LHCN-M2 (cell line): Measurements from ENCODE around the gene DENND2A. TPM values are rescaled to one million over a fixed set of nuclear protein-coding genes. Genes with fewer than 3 reads are reported as not detected.
"Not testable (repeated sequence)": the region's sequence is repeated elsewhere in the genome, so short reads cannot be mapped to it uniquely, and the experiment has no call there.

Experiments used
- DNase-seq: peaks from one replicate; pipeline ENCODE4 v3.0.0-alpha.2; 2012; ENCODE audit warnings: low read depth
- total RNA-seq: library from RNA; depleted of rRNA; stranded (reverse); fragments of >200 nt; gene quantifications from 2 replicates; pipeline ENCODE4 v1.2.3, GENCODE V29; 2014

Gene DENND2A
- total RNA-seq, 1 experiment from 2014 or later, result not detected

DNA sequence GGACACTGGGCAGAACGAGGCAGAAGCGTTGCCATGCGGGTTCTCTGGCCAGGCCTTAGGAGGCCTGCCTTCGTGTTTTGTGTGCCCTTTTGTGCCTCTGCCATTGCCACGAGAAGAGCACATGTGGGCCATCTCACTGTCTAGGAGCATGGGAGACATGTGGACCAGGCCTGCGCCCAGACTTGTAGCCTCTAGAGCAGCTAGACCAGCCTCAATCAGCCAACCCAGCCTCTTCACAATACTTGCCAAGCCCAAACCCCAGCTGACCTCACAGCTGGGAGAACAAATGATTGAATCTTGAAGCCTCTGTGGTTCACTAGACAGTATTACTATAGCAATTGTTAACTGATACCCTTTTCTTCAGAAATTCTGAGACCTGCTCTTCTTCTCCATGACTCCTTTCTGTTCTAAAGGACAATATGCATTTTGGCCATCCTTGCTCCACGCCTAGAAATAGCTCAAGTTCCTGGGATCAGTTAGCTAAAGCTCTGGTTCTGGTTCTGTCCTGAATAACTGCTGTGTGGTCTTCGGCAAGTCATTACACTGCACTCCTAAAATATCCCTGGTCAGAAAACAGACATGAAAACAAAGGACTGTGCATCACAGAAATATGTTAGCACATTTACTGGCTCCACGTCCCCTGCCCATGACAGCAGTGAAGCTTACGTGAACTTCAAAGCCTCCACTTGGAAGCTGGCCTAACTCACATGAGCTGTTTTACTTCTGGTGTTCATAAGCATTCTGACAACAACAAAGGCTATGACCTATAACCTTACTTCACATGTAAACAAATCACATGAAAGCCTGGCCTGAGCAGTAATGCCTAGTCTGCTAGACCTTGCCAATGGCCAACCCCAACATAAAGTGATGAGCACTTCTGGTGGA lies 89.0 kb downstream of the DENND2A start:
- DNase-seq, result no peak

DNA sequence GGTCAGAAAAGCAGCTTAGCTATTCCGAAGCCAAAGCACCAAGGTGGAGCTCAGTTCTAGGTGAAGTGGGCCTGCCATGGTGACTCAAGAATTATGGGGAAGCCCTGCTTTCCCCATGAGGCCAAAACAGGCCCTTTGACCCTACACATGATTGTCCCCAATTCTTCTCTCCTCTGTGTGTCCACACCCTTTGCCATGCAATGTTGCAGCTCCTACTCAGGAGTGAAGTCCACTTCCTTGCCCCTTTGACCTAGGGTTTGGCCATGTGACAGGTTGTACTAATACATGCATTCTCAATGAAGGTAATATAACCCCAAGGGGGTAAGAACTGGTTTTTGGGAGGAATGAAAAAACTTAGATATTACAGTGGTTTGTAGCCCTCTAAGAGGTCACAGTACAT lies 93.7 kb downstream of the DENND2A start:
- no peak for DNase-seq

DNA sequence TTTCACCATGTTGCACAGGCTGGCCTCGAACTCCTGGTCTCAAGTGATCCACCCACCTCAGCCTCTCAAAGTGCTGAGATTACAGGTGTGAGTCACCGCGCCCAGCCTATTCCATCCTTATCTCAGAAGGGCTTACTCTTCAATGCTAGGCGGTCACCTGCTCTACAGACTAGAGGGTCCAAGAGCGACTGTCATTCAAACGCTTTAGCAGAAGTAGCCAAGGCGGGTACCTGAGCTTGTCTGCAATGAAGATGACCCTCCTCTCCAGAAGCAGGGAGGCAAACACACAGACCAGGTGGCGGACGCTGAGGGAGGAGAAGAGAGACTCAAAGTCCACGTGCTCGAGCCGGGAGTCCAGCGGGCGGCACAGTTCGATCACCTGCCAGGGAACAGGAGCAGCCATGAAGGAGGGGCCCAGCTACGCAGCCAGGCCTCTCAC lies 96.2 kb downstream of the DENND2A start:
- no peak for DNase-seq

DNA sequence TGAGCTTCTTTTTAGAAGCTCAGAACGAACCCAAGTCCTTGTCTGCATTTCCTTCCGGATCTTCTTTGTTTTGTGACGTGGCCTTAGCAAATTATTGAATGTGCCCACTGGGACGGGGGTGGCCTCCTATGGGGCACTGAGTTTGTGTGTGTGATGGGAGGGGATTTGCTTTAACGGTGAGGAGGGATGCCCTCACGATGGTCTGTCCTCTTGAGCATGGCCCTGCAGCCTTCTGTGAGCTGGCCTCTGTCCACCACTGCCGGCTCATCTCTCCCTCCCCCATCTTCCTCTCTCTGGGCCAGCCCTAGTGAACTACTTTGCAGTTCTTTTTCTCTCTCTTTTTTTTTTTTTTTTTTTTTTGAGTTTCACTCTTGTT lies 98.4 kb downstream of the DENND2A start:
- DNase-seq, result no peak

DNA sequence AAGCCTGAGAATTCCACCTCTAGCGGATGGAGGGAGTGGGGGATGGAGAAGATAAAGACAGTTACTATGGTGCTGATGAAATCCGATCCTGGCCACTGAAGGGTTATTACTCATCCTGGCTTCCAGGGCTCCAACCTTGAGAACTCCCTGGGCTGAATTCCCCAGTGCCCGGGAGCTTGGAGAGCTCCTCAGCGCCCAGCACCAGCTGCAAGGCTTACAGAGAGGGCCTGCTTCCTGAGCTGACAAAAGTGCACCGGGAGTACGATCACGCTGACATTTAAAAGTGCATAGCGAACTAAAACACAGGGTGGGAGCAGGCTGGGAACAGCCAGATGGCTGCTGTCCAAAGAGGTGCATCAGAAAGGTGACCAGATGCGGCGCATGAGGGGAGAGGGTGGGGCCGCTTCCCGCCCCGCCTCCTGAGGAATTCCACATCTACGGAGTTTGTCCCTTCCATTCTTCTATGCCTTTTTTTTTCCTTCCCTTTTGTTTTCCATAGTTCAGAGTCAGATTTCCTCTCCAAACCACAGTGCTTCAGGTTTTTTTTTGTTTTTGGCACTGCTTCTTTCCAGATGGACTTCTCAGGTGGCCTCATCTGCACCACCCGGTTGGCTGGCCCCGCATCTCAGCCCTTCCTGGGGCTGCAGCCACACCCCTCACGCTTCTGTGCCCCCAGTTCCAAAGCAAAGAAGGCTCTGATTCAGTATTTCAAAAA lies 98.9 kb downstream of the DENND2A start:
- DNase-seq, result peak; percentile 94

DNA sequence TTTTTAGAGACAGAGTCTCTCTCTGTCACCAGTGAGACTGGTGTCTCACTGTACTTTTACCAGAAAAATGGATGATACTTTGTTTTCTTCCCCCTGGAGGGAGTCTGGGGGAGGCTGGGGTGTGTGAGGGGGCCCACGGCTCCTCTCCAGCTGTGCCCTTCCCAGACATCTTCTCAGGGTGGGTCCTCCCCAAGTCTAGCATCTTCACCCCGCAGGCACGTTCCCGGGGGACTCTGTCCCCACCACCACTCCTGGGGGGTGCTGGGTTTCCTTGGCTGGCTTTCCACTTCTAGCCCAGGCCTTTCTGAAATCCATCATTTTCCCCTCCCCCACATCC lies 99.5 kb downstream of the DENND2A start:
- no peak for DNase-seq

DNA sequence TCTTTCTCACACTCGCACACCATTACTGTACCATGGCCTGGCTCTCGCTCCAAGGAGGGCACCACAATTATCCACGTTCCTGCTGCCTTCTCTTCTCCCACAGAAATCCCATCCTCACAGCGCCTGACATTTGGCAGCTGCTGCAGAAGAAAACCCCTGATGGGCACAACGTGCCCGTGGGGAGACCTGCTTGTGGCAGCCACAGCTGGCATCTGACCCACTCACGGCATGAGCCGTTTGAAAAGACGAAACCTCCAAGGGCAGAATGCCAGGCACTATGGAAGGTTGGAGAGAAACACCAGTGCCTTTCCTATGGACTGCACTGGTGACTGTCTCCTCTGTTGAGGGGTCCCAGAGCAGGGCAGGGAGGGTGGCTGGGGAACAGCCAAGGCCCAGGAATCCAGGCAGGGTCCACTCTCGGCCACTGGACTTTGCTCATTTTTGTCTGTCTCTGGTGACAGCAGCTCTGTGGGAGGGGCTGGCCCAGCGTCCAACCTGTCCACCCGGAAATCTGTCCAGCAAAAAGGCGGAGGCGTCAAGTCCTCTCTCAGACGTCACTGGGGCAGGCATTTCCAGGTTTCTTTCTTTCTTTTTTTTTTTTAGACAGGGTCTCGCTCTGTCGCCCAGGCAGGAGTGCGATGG lies 100.4 kb downstream of the DENND2A start:
- DNase-seq, result no peak

DNA sequence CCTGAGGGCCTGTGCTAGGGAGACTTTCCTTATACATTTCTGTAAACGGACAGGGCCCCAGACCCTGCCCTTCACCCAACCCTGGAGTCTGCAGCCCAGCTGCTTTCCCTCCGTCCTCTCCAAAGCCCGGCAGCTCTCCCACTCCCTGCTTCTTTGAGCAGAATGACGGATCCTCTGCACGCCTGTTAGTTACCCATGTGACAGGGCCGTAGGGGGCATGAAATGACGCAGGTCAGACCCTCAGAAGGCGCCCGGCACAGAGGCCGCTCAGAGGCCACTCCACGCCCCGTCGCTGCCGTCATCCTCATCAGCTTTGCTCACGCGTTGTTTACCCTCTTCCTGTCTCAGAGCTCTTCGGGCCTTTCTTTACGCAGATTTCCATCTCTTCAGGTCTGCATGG lies 101.2 kb downstream of the DENND2A start:
- no peak for DNase-seq

DNA sequence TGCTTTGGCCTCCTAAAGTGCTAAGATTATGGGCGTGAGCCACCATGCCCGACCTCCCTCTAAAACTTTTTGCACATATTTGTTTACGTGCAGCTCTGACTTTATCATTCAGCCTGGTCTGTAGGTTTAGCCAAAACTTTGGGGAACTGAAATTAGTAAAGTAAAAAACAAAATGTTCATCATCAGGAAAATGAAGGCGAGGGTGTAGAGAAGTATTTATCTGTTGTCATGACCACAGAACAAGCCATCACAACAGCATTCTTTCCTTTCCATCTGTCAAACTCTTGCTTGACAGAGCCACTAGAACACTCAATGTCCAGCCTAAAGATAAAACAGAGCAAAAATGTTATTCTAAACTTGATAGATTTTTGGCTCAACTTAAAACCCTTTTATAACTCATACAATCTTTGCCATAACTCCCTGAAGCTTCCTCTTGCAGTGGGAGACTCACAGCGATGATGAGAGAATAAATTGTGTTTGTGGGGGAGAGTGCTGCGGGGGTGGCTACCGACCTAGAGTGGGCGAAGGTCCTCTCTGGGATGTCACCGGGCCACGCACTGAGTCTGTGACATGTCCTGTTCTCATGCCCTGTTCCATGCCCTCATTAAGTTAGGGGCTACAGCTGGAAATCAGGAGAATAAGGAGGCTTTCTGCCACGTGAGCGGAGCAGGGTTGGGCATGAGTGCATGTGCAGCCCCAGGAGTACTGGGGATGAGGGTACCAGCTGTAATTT lies 102.7 kb downstream of the DENND2A start:
- DNase-seq, result no peak

DNA sequence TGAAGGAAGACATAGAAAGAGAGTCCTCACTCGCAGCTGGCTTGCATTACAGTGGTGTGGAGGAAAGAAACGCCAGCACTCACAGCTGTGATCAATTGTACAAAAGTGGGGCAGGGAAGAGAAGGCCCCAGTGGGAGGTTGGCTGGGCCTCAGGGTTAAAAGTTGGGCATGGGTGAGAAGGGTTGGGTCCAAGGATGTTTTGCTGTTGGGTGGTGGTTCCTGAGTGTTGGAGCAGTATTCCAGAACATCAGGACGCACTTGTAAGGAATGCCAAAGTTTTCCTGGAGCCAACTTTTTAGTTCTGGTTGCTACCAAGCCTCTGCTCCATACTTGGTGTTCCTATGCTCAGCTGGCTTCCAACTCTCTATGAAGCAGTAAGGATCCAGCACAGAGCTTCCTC lies 105.9 kb downstream of the DENND2A start:
- no peak for DNase-seq

DNA sequence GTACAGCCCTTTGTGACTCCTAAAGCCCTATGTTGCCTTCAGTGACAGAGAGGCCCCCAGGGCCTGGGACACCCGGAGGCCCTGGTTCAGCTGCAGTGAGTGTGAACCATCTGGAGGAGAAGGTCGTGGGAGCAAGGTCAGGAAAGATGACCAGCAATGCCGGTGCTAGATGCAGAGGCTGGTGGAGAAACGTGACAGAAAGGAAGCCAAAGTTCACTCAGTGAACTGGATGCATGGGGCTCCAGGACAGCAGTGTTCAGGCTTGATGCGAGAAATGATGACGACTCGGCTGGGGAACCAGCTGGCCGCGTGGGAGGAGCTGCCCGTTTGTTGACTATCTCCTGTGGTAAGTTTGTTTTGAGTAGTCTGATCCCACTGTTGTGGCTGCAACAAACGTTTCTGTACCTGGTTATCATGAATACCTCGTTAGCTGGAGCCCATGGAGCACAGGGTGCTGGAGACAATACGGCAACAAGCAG lies 107.2 kb downstream of the DENND2A start:
- no peak for DNase-seq

DNA sequence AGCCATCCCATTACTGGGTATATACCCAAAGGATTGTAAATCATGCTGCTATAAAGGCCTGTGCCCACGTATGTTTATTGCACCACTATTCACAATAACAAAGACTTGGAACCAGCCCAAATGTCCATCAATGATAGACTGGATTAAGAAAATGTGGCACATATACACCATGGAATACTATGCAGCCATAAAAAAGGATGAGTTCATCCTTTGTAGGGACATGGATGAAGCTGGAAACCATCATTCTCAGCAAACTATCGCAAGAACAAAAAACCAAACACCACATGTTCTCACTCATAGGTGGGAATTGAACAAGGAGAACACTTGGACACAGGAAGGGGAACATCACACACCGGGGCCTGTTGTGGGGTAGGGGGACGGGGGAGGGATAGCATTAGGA lies 111.2 kb downstream of the DENND2A start:
- DNase-seq, result not testable (repeated sequence)

DNA sequence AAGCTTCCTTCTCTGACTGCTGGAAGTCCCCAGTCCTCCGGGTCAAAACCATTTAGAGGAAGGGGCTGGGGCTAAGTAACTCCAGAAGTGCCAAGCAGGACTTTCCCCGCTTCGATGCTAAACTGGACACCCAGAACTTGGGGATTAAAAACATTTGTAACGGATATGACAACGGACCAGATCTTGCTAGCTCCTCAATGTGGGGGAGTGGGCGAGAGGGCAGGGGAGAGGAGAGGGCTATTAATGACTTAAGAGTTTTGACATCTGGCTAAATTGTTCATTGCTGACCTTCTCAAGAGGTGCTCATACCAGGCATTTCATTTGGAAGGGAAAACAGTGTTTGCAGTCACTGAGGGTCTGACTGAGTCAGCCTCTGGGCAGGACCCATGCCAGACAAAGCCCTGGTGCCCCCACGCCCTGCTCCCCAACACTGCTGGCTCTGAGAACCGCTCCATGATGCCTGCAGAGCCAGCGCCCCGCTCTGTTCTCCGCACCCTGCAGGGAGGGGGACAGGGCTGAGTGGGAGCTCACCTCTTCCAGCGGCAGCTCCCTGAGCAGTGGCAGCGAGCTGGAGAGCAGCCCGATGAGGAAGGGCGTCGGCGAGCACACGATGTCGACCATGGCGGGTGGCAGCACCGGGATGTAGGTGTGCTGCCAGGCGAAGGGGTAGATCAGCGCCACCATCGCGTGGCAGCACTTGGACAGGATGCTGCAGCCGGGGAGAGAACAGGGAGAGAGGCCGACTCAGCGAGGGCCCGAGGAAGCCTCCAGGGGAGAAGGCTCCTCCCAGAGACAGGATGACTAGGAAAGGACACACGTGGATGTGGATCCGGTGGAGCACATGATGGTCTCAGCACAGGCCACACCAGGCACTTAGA lies 113.6 kb downstream of the DENND2A start:
- DNase-seq, result no peak

DNA sequence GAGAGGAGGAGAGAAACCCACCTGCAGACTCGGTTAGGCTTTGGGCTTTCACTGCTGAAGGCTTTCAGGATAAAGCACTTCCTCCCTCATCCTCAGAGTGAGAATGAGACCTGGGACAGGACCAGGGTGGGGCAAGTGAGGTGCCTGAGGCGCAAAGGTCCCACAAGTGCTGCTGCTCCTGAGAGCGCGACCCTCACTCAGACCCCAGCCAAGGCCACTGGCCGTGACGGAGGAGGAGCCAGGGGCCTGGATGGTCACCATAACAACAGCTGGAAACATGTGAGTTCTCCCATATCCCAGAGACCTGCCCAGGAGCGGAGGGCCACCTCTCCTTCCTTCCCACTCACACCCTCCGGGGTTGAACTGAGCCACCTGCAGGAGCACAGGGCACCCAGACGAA lies 114.4 kb downstream of the DENND2A start:
- DNase-seq, result no peak

DNA sequence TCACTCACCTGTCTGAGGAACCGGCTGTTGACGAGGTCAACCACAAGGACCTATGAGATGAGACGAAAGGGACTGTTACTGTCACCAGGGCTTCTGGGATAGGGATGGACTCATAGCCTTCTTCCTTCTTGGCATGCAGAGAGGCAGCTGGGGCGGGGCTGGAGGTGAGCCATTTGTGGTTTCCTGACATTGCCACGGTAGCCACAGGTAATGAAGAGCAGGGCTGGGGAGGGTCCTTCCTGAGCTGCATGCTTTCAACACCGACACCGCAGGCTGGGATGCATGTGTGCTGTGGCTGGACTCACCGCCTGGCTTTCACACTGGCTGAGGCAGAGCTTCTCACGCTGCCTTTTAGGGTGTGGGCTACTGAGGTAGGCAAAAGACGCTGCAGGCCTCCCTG lies 114.9 kb downstream of the DENND2A start:
- no peak for DNase-seq

DNA sequence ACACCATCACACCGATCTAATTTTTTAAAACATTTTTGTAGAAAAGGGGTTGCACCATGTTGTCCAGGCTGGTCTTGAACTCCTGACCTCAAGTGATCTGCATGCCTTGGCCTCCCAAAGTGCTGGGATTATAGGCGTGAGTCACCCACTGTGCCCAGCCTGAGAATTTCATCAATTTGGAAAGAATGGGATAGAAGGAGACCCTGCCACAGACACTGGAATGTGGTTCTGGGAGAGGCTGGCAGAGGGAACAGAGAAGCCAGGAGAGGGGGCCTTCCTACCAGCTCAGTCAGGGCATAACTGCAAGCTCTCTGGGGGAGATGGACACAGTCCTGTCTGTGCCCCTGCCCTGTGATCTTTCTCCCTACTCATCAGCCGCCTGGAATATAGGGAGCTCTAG lies 119.2 kb downstream of the DENND2A start:
- DNase-seq, result peak; percentile 13

DNA sequence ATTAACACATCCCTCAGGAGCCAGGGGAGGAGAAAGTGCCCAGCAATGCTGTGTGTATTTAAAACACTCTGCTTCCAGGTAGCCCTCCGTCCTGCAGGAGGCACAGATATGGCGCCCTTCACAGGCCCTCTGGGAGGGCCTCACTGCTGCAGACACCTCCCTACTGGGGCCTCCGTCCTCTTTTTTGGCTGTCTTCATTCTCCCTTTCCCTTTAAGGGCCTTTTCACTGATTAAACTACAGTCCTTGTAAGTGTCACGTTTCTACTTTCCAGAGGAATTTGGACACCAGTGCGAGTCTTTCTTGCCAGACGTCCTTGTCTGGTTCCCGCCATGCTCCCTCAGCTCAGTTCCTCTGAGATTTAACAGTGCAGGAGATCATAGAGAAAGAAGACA lies 121.6 kb downstream of the DENND2A start:
- DNase-seq, result no peak

DNA sequence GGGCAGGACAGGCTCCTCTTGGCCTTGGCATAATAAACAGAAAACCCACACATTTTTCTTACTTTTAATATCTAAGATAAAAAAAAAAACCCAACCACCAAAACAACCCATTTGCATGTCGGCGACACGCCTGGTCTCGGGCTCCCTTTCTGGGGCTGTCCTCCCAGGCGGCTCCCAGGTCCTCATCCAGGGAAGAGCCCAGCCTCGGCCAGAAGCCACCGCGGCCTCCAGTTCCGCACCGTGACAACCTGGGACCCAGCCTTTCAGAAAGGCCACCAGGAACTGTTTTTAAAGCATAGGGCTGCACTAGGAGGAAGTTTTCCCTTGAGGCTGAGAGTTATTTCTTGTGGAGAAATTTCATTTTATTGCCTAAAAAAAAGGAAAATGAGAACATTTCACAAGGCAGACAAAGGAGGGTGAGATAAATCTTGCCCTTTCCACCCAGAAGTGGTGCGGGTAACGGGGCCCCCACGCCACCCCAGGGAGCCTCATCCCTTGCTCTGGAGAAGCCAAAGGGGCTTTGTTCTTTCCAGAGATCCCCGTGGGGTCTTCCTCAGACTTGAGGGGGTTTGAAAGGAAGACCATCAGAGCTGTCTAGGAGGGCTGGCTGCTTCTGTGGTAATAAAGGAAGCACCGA lies 122.1 kb downstream of the DENND2A start:
- no peak for DNase-seq

DNA sequence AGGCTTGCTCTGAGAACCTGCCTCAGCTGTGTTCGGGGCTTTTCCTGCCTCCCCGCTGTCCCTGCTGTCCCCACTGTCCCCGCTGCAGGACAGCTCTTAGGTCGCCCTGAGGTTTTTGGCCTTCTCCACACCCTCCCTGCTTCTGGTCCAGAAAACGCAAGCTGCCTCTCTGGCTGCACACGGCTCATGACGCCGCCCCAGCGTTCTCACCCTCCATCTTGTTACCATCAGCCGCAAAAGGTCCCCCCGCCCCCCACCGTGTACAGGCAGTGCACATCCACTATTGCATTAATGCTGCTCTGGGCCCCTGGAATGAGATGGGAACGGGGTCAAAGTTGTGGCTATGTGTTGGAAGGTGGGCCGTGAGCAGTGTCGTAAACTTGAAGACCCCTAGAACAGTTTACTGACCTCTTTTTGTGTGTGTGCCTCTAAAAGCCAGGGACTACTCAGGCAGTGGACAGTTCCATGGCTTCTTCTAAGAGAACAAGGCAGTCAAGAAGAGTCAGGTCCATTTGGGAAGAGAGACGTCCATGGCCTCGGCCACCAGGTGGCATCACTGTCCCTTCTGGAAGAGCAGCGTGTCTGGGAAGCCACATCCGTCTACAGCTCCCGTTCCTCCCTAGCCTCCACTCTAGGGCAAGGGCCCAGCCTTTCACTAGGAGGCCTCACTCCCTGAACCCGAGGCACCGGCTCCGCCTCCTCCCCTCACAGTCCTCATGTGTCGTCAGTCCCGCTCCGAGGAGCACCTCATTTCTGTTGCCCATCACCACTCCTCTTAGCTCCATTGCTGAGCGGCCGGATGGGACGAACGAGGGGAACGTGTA lies 122.9 kb downstream of the DENND2A start:
- DNase-seq, result peak; percentile 81
